ENCODE data around the gene PACRG.

PACRG gene

GRCh38 chr6:162873537-162873936 is 145.8 kb downstream of the PACRG start:
- DNase-seq, result no peak

GRCh38 chr6:162875070-162875469 is 147.3 kb downstream of the PACRG start:
- no peak for DNase-seq

- no peak for DNase-seq
These were observed 155.2 kb downstream of the PACRG start for GRCh38 chr6:162882801-162883481.

GRCh38 chr6:162887981-162888689 is 160.4 kb downstream of the PACRG start:
- no peak for DNase-seq

GRCh38 chr6:162889303-162889702 is 161.5 kb downstream of the PACRG start:
- no peak for DNase-seq

- no peak for DNase-seq
These were observed 170.2 kb downstream of the PACRG start for GRCh38 chr6:162898011-162898410.

GRCh38 chr6:162899148-162899547 is 171.4 kb downstream of the PACRG start:
- DNase-seq, result no peak

GRCh38 chr6:162900503-162900902 is 172.7 kb downstream of the PACRG start:
- DNase-seq, result no peak

- no peak for DNase-seq
These were observed 176.4 kb downstream of the PACRG start for GRCh38 chr6:162904069-162904663.

- DNase-seq, result no peak
These were observed 178.7 kb downstream of the PACRG start for GRCh38 chr6:162906479-162906878.

GRCh38 chr6:162907876-162908481 is 180.2 kb downstream of the PACRG start:
- peak; percentile 2 for DNase-seq

GRCh38 chr6:162913206-162913605 is 185.4 kb downstream of the PACRG start:
- DNase-seq, result no peak

- no peak for DNase-seq
These were observed 189.7 kb downstream of the PACRG start for GRCh38 chr6:162917506-162917905.

- DNase-seq, result no peak
These were observed 193.3 kb downstream of the PACRG start for GRCh38 chr6:162921062-162921461.

GRCh38 chr6:162921510-162922040 is 193.8 kb downstream of the PACRG start:
- DNase-seq, result no peak

GRCh38 chr6:162922563-162923166 is 194.9 kb downstream of the PACRG start:
- no peak for DNase-seq

GRCh38 chr6:162934844-162935243 is 207.1 kb downstream of the PACRG start:
- DNase-seq, result no peak

GRCh38 chr6:162940426-162940825 is 212.7 kb downstream of the PACRG start:
- DNase-seq, result no peak

GRCh38 chr6:162941128-162941527 is 213.4 kb downstream of the PACRG start:
- DNase-seq, result no peak

GRCh38 chr6:162942866-162943265 is 215.1 kb downstream of the PACRG start:
- DNase-seq, result no peak

GRCh38 chr6:162943369-162943768 is 215.6 kb downstream of the PACRG start:
- no peak for DNase-seq

- DNase-seq, result no peak
These were observed 223.5 kb downstream of the PACRG start for GRCh38 chr6:162951164-162951743.

- DNase-seq, result no peak
These were observed 224.6 kb downstream of the PACRG start for GRCh38 chr6:162952423-162952822.

Measured in kidney glomerular epithelial cell (primary cell).